IPS-18a (cell line): ENCODE data around the gene TM9SF4.
"Not testable (repeated sequence)": the region's sequence is repeated elsewhere in the genome, so short reads cannot be mapped to it uniquely, and the experiment has no call there.

Experiments used
- H3K27ac ChIP-seq: one replicate; pipeline ENCODE4 v1.5.1; 2013; ENCODE audit warnings: low read length
- H3K27me3 ChIP-seq: one replicate; pipeline ENCODE4 v1.6.1; 2013; ENCODE audit warnings: mild to moderate bottlenecking, low read length; ENCODE audit not compliant: control insufficient read depth, insufficient read depth
- H3K36me3 ChIP-seq: one replicate; pipeline ENCODE4 v1.6.1; 2013; ENCODE audit warnings: low read depth, low read length; ENCODE audit not compliant: control insufficient read depth
- H3K4me1 ChIP-seq: one replicate; pipeline ENCODE4 v1.6.1; 2013; ENCODE audit warnings: low read depth, low read length; ENCODE audit not compliant: control insufficient read depth
- H3K4me3 ChIP-seq: one replicate; pipeline ENCODE4 v1.5.1; 2013; ENCODE audit warnings: low read length
- H3K9ac ChIP-seq: one replicate; pipeline ENCODE4 v1.6.1; 2013; ENCODE audit warnings: mild to moderate bottlenecking, low read length, moderate library complexity
- H3K9me3 ChIP-seq: one replicate; pipeline ENCODE4 v1.6.1; 2013; ENCODE audit warnings: low read depth, low read length; ENCODE audit not compliant: control insufficient read depth

The TM9SF4 gene

DNA sequence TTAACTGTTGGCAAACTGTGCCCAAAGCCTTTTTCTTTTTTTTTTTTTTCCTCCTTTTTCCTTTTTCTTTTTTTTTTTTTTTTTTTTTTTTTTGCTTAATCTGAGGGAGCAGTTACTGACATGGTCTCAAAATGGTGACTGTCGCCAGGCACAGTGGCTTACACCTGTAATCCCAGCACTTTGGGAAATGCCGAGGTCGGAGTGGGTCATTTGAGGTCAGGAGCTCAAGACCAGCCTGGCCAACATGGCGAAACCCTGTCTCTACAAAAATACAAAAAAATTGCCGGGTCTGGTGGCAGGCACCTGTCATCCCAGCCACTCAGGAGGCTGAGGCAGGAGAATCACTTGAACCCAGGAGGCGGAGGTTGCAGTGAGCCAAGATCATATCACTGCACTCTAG lies 7.3 kb downstream of the TM9SF4 start:
- H3K4me1 ChIP-seq, H3K36me3 ChIP-seq, H3K27ac ChIP-seq, H3K9ac ChIP-seq, H3K27me3 ChIP-seq, H3K9me3 ChIP-seq, H3K4me3 ChIP-seq: not testable (repeated sequence)

DNA sequence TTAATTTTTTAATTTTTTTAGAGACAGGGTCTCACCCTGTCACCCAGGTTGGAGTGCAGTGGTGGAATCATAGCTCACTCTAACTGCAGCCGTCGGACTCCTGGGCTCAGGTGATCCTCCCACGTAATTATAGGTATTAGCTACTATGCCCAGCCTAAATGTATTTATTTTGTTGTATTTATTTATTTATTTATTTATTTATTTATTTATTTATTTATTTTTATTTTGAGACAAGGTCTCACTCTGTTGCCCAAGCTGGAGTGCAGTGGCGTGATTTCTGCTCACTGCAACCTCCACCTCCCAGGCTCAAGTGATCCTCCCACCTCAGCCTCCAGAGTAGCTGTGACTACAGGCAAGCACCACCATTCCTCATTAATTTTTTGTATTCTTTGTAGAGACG lies 8.9 kb downstream of the TM9SF4 start:
- not testable (repeated sequence) for H3K4me3 ChIP-seq, H3K4me1 ChIP-seq, H3K27me3 ChIP-seq, H3K9me3 ChIP-seq, H3K9ac ChIP-seq, H3K36me3 ChIP-seq, H3K27ac ChIP-seq

DNA sequence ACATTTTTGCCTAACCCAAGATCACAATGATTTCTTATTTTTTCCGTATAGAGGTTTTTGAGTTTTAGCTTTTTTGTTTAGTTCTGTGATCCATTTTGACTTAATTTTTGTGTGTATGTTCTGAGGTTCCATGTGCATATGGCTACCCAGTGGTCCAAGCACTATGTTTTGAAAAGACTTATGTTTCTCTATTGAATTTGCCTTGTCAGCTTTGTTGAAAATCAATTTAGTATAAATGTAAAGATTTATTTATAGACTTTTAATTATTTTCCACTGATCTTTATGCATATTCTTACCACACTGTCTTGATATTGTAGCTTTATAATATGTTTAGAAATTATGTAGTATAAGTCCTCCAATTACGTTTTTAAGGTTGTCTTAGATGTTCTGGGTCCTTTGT lies 10.2 kb downstream of the TM9SF4 start:
- Histone ChIP-seq H3K9me3 (no peaks in the 10 kb centered on the region), H3K4me1 (no peaks in the 10 kb centered on the region), H3K4me3 (no peak overlapping the region), H3K27ac (no peak overlapping the region), H3K9ac (no peak overlapping the region), H3K36me3 (peaks cover 6% of the 10 kb centered on the region), H3K27me3 (no peaks in the 10 kb centered on the region)

DNA sequence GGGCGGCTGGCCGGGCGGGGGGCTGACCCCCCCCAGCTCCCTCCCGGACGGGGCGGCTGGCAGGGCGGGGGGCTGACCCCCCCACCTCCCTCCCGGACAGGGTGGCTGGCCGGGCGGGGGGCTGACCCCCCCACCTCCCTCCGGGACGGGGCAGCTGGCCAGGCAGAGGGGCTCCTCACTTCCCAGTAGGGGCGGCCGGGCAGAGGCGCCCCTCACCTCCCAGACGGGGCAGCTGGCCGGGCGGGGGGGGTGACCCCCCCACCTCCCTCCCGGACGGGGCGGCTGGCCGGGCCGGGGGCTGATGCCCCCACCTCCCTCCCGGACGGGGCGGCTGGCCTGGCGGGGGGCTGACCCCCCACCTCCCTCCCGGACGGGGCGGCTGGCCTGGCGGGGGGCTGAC lies 12.4 kb downstream of the TM9SF4 start:
- not testable (repeated sequence) for H3K36me3 ChIP-seq, H3K27ac ChIP-seq, H3K4me3 ChIP-seq, H3K4me1 ChIP-seq, H3K9ac ChIP-seq, H3K27me3 ChIP-seq, H3K9me3 ChIP-seq

DNA sequence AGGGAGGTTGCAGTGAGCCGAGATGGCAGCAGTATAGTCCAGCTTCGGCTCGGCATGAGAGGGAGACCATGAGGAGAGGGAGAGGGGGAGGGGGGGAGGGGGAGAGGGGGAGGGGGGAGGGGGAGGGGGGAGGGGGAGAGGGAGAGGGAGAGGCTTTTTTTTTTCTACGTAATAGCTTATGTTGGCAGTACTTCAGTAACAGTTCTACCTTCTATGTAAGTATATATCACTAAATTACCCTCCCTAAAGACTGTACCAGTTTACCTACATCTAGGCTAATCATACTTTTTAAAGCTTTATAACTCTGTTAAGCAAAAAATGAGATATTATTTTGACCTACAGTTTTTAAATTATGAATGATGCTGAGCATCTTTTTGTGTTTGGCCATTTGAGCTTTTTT lies 13.6 kb downstream of the TM9SF4 start:
- Histone ChIP-seq H3K4me3 (no peak overlapping the region), H3K9ac (no peak overlapping the region), H3K27me3 (no peaks in the 10 kb centered on the region), H3K36me3 (no peaks in the 10 kb centered on the region), H3K4me1 (no peaks in the 10 kb centered on the region), H3K9me3 (no peaks in the 10 kb centered on the region), H3K27ac (no peak overlapping the region)

DNA sequence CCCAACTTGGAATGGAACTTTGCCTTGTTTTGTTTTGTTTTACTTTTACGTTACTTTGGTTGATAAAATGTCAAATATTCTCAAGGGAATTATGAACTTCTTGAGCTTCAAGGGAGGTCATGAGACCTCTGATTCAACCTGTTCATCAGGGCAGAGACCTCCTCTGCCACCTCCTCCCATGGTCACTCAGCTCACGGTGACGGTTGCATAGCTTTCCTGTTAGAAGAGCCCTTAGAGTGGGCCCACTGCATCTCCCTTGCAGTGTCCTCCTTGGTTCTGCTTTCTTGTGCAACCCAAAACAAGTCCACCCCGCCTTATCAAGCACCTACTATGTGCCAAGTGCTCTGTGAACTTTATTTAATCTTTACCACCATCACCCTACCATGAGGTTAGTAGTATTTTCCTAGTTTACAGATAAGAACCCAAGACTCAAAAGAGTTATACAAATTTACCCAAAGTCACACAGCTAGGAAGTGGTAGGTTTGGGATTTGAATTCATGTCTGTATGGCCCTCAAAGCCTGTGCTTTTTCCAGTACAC lies 15.5 kb downstream of the TM9SF4 start:
- no peak overlapping the region for H3K27ac ChIP-seq
- no peaks in the 10 kb centered on the region for H3K27me3 ChIP-seq
- H3K9me3 ChIP-seq = no peaks in the 10 kb centered on the region
- no peak overlapping the region for H3K4me3 ChIP-seq
- H3K9ac ChIP-seq = no peak overlapping the region
- no peaks in the 10 kb centered on the region for H3K4me1 ChIP-seq
- no peaks in the 10 kb centered on the region for H3K36me3 ChIP-seq

DNA sequence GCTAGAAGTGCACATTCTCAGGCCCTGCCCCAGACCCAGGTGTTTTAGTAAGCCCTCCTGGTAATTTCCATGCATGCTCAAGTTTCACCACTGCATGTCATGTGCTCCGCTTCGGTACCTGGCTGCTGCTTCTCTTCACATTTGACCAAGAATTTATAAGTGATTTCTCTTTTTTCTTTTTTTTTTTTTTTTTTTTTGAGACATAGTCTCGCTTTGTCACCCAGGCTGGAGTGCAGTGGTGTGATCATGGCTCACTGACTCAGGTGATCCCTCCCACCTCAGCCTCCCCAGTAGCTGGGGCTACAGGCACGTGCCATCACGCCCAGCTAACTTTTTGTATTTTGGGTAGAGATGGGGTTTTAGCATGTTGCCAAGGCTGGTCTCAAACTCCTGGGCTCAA lies 16.0 kb downstream of the TM9SF4 start:
- Histone ChIP-seq H3K9me3 (no peaks in the 10 kb centered on the region), H3K9ac (no peak overlapping the region), H3K27ac (no peak overlapping the region), H3K4me1 (no peaks in the 10 kb centered on the region), H3K4me3 (no peak overlapping the region), H3K27me3 (no peaks in the 10 kb centered on the region), H3K36me3 (no peaks in the 10 kb centered on the region)

DNA sequence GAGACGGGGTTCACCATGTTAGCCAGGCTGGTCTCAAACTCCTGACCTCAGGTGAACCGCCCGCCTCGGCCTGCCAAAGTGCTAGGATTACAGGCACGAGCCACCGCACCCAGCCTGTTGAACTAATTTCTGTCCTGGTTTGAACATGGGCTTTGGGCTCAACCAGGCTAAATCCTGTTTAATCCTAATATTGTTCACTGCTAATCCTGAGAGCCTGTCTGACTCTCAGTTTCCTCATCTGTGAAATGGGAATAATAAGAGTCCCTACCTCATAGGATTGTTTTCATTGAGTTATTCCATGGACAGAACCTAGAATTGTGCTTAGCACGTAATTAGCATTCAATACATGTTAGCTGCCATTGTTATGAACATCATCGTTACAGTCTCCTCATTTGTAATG lies 17.4 kb downstream of the TM9SF4 start:
- Histone ChIP-seq H3K27me3 (no peaks in the 10 kb centered on the region), H3K27ac (no peak overlapping the region), H3K9ac (no peak overlapping the region), H3K4me1 (no peaks in the 10 kb centered on the region), H3K4me3 (no peak overlapping the region), H3K9me3 (no peaks in the 10 kb centered on the region), H3K36me3 (no peaks in the 10 kb centered on the region)

DNA sequence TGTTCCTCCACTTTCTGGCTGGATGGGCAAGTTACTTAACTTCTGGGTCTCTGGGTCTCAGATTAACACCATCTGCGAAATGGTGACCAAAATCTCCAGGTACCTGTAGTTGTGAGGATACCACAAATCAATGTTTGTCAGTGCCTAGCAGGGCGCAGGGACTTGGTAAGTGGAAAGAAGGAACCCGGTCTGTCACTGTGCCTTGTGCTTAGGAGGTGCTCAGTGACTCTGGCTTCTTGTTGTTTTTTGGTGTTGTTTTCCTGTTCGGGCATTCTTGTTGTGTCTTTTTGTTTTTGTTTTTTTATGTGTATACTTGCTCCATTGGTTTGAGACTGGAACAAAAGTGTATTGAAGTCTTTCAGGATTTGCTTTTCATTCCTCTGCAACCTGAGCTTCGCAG lies 17.8 kb downstream of the TM9SF4 start:
- H3K27ac ChIP-seq = no peak overlapping the region
- H3K36me3 ChIP-seq = no peaks in the 10 kb centered on the region
- H3K9me3 ChIP-seq = no peaks in the 10 kb centered on the region
- H3K27me3 ChIP-seq = no peaks in the 10 kb centered on the region
- H3K4me1 ChIP-seq = no peaks in the 10 kb centered on the region
- no peak overlapping the region for H3K9ac ChIP-seq
- no peak overlapping the region for H3K4me3 ChIP-seq

DNA sequence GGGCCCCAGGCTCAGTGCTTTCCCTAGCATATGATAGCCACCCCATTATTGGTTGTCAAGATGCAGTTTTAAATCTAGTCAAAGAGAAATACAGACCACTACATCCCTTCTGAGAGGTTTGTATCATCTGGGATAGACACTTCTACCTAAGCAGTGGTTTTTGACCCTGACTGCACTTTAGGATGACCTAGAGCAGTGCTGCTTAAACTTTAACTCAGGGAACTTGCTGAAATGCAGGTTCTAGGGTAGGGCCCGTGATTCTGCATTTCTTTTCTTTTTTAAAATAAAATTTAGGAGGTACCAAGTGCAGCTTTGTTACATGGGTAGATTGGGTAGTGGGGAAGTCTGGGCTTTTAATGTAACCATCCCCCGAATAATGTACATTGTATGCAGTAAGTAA lies 18.7 kb downstream of the TM9SF4 start:
- no peak overlapping the region for H3K9ac ChIP-seq

DNA sequence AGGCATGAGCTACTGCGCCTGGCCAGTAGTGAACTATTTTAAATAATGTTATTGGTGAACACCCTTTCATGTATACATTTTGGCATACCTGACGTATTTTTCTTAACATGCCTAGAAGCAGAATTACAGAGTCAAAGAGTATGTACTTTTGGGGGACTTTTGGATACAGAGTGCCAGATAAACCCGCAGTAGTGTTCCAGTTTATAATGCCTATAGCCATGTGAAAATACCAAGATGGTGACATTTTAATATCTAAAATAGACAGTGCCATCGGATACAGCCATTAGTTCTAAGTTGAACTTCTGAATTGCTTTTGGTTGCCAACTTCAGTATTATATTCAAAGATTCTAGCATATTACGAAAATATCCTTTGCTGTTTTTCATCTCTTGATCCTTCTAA lies 20.3 kb downstream of the TM9SF4 start:
- H3K4me3 ChIP-seq = no peak overlapping the region
- H3K36me3 ChIP-seq = no peaks in the 10 kb centered on the region
- H3K27me3 ChIP-seq = no peaks in the 10 kb centered on the region
- H3K9me3 ChIP-seq = no peaks in the 10 kb centered on the region
- no peaks in the 10 kb centered on the region for H3K4me1 ChIP-seq
- H3K9ac ChIP-seq = no peak overlapping the region
- H3K27ac ChIP-seq = no peak overlapping the region

More for the DNA sequence above, 18.7 kb downstream of the TM9SF4 start:
- Histone ChIP-seq H3K36me3 (no peaks in the 10 kb centered on the region), H3K27ac (no peak overlapping the region), H3K9me3 (no peaks in the 10 kb centered on the region), H3K27me3 (no peaks in the 10 kb centered on the region), H3K4me3 (no peak overlapping the region), H3K4me1 (no peaks in the 10 kb centered on the region)

DNA sequence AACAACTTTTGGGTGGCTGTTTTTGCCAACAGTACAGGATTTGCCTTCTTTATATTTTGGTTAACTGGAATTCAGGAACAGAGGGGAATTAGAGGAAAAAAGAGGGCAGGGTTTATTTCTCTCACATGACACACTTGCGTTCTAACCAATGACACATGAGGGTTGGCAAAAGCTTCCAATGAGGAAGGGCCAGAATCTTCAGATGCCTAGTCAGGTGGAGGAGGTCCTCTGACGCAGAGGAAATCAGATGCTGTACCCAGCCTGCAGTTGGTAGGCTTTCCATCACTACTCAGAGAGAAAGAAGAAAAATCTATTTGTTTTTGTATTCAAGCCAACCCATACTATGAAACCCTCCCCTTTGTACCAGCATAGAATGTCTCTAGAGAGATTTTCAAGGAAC lies 20.8 kb downstream of the TM9SF4 start:
- H3K4me3 ChIP-seq = no peak overlapping the region
- H3K27me3 ChIP-seq = no peaks in the 10 kb centered on the region
- no peaks in the 10 kb centered on the region for H3K36me3 ChIP-seq
- no peaks in the 10 kb centered on the region for H3K4me1 ChIP-seq
- H3K9ac ChIP-seq = no peak overlapping the region
- no peak overlapping the region for H3K27ac ChIP-seq
- no peaks in the 10 kb centered on the region for H3K9me3 ChIP-seq
